Measurements from ENCODE around the gene SNX11.
A peak's percentile ranks its signal among the peaks of the same experiment; 100 is the strongest.
"Not testable (repeated sequence)": the region's sequence is repeated elsewhere in the genome, so short reads cannot be mapped to it uniquely, and the experiment has no call there.

Gene SNX11

GRCh38 chr17:48074322-48075081, 33.1 kb upstream of the SNX11 start:
- Histone ChIP-seq H3K79me2 (ENCODE audit: insufficient read depth, low read length) (no peaks in the 10 kb centered on the region), H3K27ac (ENCODE audit: low read depth, low read length, poor library complexity, severe bottlenecking) (no peak overlapping the region), H3K4me2 (ENCODE audit: low read length) (no peak overlapping the region), H3K4me3 (ENCODE audit: low read depth, low read length, poor library complexity, severe bottlenecking) (no peak overlapping the region), H3F3A (ENCODE audit: insufficient read depth, low read length) (no peaks in the 10 kb centered on the region), H3K9me3 (ENCODE audit: low read length) (no peaks in the 10 kb centered on the region), H3K27me3 (ENCODE audit: insufficient read depth, low read length) (no peaks in the 10 kb centered on the region), H3K36me3 (ENCODE audit: insufficient read depth, low read length) (peaks cover 36% of the 10 kb centered on the region; the same call in 1 of the 2 replicates), H3K9ac (ENCODE audit: low read length) (no peak overlapping the region), H4K20me1 (ENCODE audit: insufficient read depth, low read length) (no peaks in the 10 kb centered on the region), H2AFZ (ENCODE audit: low read length) (no peak overlapping the region), H3K9me2 (ENCODE audit: low read depth, low read length) (no peaks in the 10 kb centered on the region), H3K4me1 (ENCODE audit: insufficient read depth, low read length, severe bottlenecking) (no peaks in the 10 kb centered on the region)
- peak; percentile 87 for TF ChIP-seq CTCF (IDR thresholded peaks at IDR 0.05; ENCODE audit: low read length)
- TF ChIP-seq EZH2 (IDR thresholded peaks at IDR 0.05; ENCODE audit: borderline replicate concordance, low read length) = no peak

DNA sequence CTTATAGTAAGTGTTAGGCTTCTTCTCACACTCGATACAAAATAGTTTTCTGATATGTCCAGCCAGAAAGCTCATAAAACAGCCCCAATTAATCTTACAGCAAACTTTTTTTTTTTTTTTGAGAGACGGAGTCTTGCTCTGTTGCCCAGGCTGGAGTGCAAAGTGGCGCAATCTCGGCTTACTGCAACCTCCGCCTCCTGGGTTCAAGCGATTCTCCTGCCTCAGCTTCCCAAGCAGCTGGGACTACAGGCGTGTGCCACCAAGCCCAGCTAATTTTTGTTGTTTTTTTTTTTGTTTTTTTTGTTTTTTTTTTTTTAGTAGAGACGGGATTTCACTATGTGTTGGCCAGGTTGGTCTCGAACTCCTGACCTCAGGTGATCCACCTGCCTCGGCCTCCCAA, 30.4 kb upstream of the SNX11 start:
- not testable (repeated sequence) for H3K27me3 ChIP-seq (ENCODE audit: insufficient read depth, low read length); H3K4me3 ChIP-seq (ENCODE audit: low read depth, low read length, poor library complexity, severe bottlenecking); H3K27ac ChIP-seq (ENCODE audit: low read depth, low read length, poor library complexity, severe bottlenecking); H3K79me2 ChIP-seq (ENCODE audit: insufficient read depth, low read length); H3F3A ChIP-seq (ENCODE audit: insufficient read depth, low read length); H3K9ac ChIP-seq (ENCODE audit: low read length); H3K9me3 ChIP-seq (ENCODE audit: low read length); H3K4me1 ChIP-seq (ENCODE audit: insufficient read depth, low read length, severe bottlenecking); H3K4me2 ChIP-seq (ENCODE audit: low read length); H2AFZ ChIP-seq (ENCODE audit: low read length); H3K9me2 ChIP-seq (ENCODE audit: low read depth, low read length); H4K20me1 ChIP-seq (ENCODE audit: insufficient read depth, low read length)
- H3K36me3 ChIP-seq (ENCODE audit: insufficient read depth, low read length) = peaks cover 20% of the 10 kb centered on the region; the same call in 1 of the 2 replicates

DNA sequence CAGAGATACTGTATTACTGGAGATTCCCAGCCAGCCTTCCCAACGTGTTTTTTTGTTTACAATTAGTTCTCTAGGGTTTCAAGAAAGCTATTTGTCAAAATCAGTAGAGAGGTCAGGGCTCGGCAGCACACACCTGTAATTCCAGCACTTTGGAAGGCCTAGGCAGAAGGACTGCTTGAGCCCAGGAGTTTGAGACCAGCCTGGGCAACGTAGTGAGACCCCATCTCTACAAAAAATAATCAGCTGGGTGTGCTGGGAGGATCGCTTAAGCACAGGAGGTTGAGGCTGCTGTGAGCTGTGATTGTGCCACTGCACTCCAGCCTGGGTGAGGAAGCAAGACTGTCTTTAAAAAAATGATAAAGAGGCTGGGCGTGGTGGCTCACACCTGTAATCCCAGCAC, 25.7 kb upstream of the SNX11 start:
- Histone ChIP-seq H3K79me2 (ENCODE audit: insufficient read depth, low read length) (no peaks in the 10 kb centered on the region; the same call in 1 of the 2 replicates), H3K9ac (ENCODE audit: low read length) (no peak overlapping the region), H3K36me3 (ENCODE audit: insufficient read depth, low read length) (no peaks in the 10 kb centered on the region), H2AFZ (ENCODE audit: low read length) (no peak overlapping the region), H3K9me3 (ENCODE audit: low read length) (no peaks in the 10 kb centered on the region), H3K4me1 (ENCODE audit: insufficient read depth, low read length, severe bottlenecking) (peaks cover 7% of the 10 kb centered on the region), H3K27ac (ENCODE audit: low read depth, low read length, poor library complexity, severe bottlenecking) (no peak overlapping the region), H3F3A (ENCODE audit: insufficient read depth, low read length) (no peaks in the 10 kb centered on the region), H3K4me3 (ENCODE audit: low read depth, low read length, poor library complexity, severe bottlenecking) (no peak overlapping the region), H3K4me2 (ENCODE audit: low read length) (no peak overlapping the region), H3K9me2 (ENCODE audit: low read depth, low read length) (no peaks in the 10 kb centered on the region), H4K20me1 (ENCODE audit: insufficient read depth, low read length) (no peaks in the 10 kb centered on the region), H3K27me3 (ENCODE audit: insufficient read depth, low read length) (no peaks in the 10 kb centered on the region)
- TF ChIP-seq EZH2 (IDR thresholded peaks at IDR 0.05; ENCODE audit: borderline replicate concordance, low read length) (no peak), CTCF (IDR thresholded peaks at IDR 0.05; ENCODE audit: low read length) (no peak)

DNA sequence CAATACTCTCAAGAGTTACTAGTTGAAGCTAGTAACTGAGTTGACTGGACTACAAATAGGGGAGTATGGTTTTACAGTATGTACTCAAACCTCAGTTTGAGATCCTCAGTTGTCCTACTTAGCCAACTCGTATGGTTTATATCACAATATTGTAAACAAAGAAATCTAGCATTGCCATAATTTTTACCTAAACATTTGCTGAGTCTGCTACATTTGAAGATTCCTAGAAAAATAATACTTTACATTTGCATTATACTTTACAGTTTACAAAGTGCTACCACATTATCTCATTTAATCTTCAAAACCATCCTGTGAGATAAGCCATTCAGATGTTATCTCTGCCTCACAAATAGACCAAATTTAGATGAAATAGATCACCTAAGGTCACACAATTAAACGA, 22.6 kb upstream of the SNX11 start:
- Histone ChIP-seq H3K79me2 (ENCODE audit: insufficient read depth, low read length) (no peaks in the 10 kb centered on the region; the same call in 1 of the 2 replicates), H4K20me1 (ENCODE audit: insufficient read depth, low read length) (no peaks in the 10 kb centered on the region), H2AFZ (ENCODE audit: low read length) (no peak overlapping the region), H3K4me3 (ENCODE audit: low read depth, low read length, poor library complexity, severe bottlenecking) (no peak overlapping the region), H3K4me1 (ENCODE audit: insufficient read depth, low read length, severe bottlenecking) (peaks cover 7% of the 10 kb centered on the region), H3K9me3 (ENCODE audit: low read length) (no peaks in the 10 kb centered on the region), H3K4me2 (ENCODE audit: low read length) (no peak overlapping the region), H3K9me2 (ENCODE audit: low read depth, low read length) (no peaks in the 10 kb centered on the region), H3K36me3 (ENCODE audit: insufficient read depth, low read length) (no peaks in the 10 kb centered on the region; the same call in 1 of the 2 replicates), H3K27me3 (ENCODE audit: insufficient read depth, low read length) (no peaks in the 10 kb centered on the region), H3K9ac (ENCODE audit: low read length) (no peak overlapping the region), H3F3A (ENCODE audit: insufficient read depth, low read length) (no peaks in the 10 kb centered on the region), H3K27ac (ENCODE audit: low read depth, low read length, poor library complexity, severe bottlenecking) (no peak overlapping the region)
- TF ChIP-seq EZH2 (IDR thresholded peaks at IDR 0.05; ENCODE audit: borderline replicate concordance, low read length) (no peak), CTCF (IDR thresholded peaks at IDR 0.05; ENCODE audit: low read length) (no peak)

All from OCI-LY1 (cell line).